Panc1 (cell line): ENCODE results near the gene WDR88. TPM values are rescaled to one million over a fixed set of nuclear protein-coding genes. Genes with fewer than 3 reads are reported as not detected.
"Not testable (repeated sequence)": the region's sequence is repeated elsewhere in the genome, so short reads cannot be mapped to it uniquely, and the experiment has no call there.

Experiments
- ATAC-seq: fragments of 200-7000 bp; cut with Tn5 transposase; 2 replicates; pipeline ENCODE4 v1.9.1; 2020; ENCODE audit warnings: mild to moderate bottlenecking, moderate library complexity
- BruUV-seq: library from RNA; stranded (reverse); fragments of 400-500 nt; replicated peaks from 2 replicates; lab custom pipeline; 2021; lab: Mats Ljungman, UMichigan
- CTCF ChIA-PET: fragments of 300-600 bp; sonication (Branson Sonifier 250); formaldehyde crosslinking; loops from one replicate; lab custom pipeline; 2022; ENCODE audit warnings: antibody characterized with exemption; lab: Charles Lee
- POLR2A ChIA-PET: fragments of 300-600 bp; sonication (Branson Sonifier 250); formaldehyde crosslinking; loops from one replicate; lab custom pipeline; 2022; ENCODE audit warnings: antibody characterized with exemption; lab: Charles Lee
- DNase-seq: peaks from one replicate; pipeline ENCODE4 v3.0.0-alpha.2; 2010; ENCODE audit warnings: low read depth, low spot score
- H3K27ac ChIP-seq: 2 replicates; pipeline ENCODE4 v1.5.1; 2011; ENCODE audit warnings: mild to moderate bottlenecking, low read length, inconsistent platforms
- H3K27me3 ChIP-seq: fragments of 200-500 bp; sonication (Bioruptor generic); 2 replicates; pipeline ENCODE4 v1.6.0; 2014; ENCODE audit warnings: low read length, inconsistent platforms; ENCODE audit not compliant: control insufficient read depth, insufficient read depth
- H3K36me3 ChIP-seq: fragments of 200-500 bp; sonication (Bioruptor generic); 2 replicates; pipeline ENCODE4 v1.5.1; 2014; ENCODE audit warnings: inconsistent platforms, mild to moderate bottlenecking, low read length, moderate library complexity; ENCODE audit not compliant: control insufficient read depth, insufficient read depth
- H3K4me1 ChIP-seq: 2 replicates; pipeline ENCODE4 v1.5.1; 2011; ENCODE audit warnings: inconsistent platforms, mild to moderate bottlenecking, low read length, moderate library complexity; ENCODE audit not compliant: control insufficient read depth, insufficient read depth
- H3K4me3 ChIP-seq, 2 experiments: 2 replicates each; pipeline ENCODE4 v1.5.1; 2011 to 2012; ENCODE audit warnings: low read depth in 2 of 2, low read length in 2 of 2, mild to moderate bottlenecking in 2 of 2, inconsistent platforms in 1 of 2, moderate library complexity in 1 of 2
- H3K9me3 ChIP-seq: fragments of 200-500 bp; sonication (Bioruptor generic); 2 replicates; pipeline ENCODE4 v1.5.1; 2014; ENCODE audit warnings: low read depth, mild to moderate bottlenecking, inconsistent platforms, low read length, moderate library complexity; ENCODE audit not compliant: control insufficient read depth, insufficient read depth
- CTCF ChIP-seq: fragments of 450-650 bp; IDR thresholded peaks from 2 replicates; pipeline ENCODE4 v1.5.1; 2017; ENCODE audit warnings: mild to moderate bottlenecking
- POLR2AphosphoS5 ChIP-seq: IDR thresholded peaks from 2 replicates; pipeline ENCODE4 v1.6.1; 2012; ENCODE audit warnings: mild to moderate bottlenecking, low read depth, low read length, moderate library complexity
- REST ChIP-seq, 2 experiments: IDR thresholded peaks; 2 replicates each; pipeline ENCODE4 v1.6.1; 2011 to 2012; ENCODE audit warnings: low read depth in 2 of 2, control low read depth in 1 of 2, low read length in 1 of 2, mild to moderate bottlenecking in 1 of 2, moderate library complexity in 1 of 2; ENCODE audit not compliant: insufficient read depth in 1 of 2
- SIN3A ChIP-seq: IDR thresholded peaks from 2 replicates; pipeline ENCODE4 v1.6.1; 2012; ENCODE audit warnings: low read depth, mild to moderate bottlenecking, low read length, moderate library complexity, borderline replicate concordance; ENCODE audit not compliant: insufficient read depth
- TCF7L2 ChIP-seq: IDR thresholded peaks from 2 replicates; pipeline ENCODE4 v1.6.1; 2011; ENCODE audit warnings: mild to moderate bottlenecking, low read depth, low read length, inconsistent platforms
- in situ Hi-C: cut with HindIII; loops from 2 replicates; pipeline ENCODE4 v1.10.0; 2016; ENCODE audit warnings: low sequenced_read_pairs, low pct_unique_long_range_greater_than_20kb
- intact Hi-C: fragments of 100-400 bp; cut with micrococcal nuclease; formaldehyde crosslinking; loops from one replicate; pipeline ENCODE4 v1.10.0; 2022; ENCODE audit not compliant: unreplicated experiment
- total RNA-seq: library from RNA; stranded (reverse); gene quantifications from one replicate; pipeline ENCODE4 v1.2.1, GENCODE V29; 2021; ENCODE audit not compliant: unreplicated experiment

WDR88 gene
- total RNA-seq, 1 experiment from 2014 or later, result 0.31 TPM

GRCh38 chr19:33154313-33154712, 22.4 kb downstream of the WDR88 start:
- BruUV-seq, ATAC-seq, intact Hi-C loops: not testable (repeated sequence)

GRCh38 chr19:33156334-33156733, 24.4 kb downstream of the WDR88 start:
- peak; percentile 55 for ATAC-seq
- TF ChIP-seq REST (IDR thresholded peaks at IDR 0.05; ENCODE audit: insufficient read depth in 1 of 2, low read depth in 2 of 2, low read length in 1 of 2) (no peak), TCF7L2 (no peak), POLR2AphosphoS5 (no peak), SIN3A (no peak), CTCF (no peak)

More at GRCh38 chr19:33154313-33154712, 22.4 kb downstream of the WDR88 start:
- POLR2A ChIA-PET, H3K4me3 ChIP-seq, in situ Hi-C loops, DNase-seq, H3K4me1 ChIP-seq, CTCF ChIA-PET, H3K27me3 ChIP-seq, H3K36me3 ChIP-seq, H3K27ac ChIP-seq, H3K9me3 ChIP-seq: not testable (repeated sequence)

GRCh38 chr19:33157906-33158305, 26.0 kb downstream of the WDR88 start:
- intact Hi-C loops (no loop called here), in situ Hi-C loops (no loop called here)
- ATAC-seq (no peak), DNase-seq (no peak)
- H3K27me3 ChIP-seq, result no peaks in the 10 kb centered on the region
- no peak overlapping the region for H3K4me3 ChIP-seq
- ChIA-PET POLR2A (no interaction called here), CTCF (interaction anchor here (0.6 to 1.1 kb wide), 2 partner anchors 26 to 322 kb away, joined by 3 to 4 read pairs; no protein-coding TSS in a partner anchor)
- H3K27ac ChIP-seq, result no peak overlapping the region
- TF ChIP-seq TCF7L2, result no peak
- TF ChIP-seq CTCF, result no peak
- TF ChIP-seq POLR2AphosphoS5, result no peak
- TF ChIP-seq SIN3A, result no peak
- no peak for TF ChIP-seq REST (IDR thresholded peaks at IDR 0.05; ENCODE audit: insufficient read depth in 1 of 2, low read depth in 2 of 2, low read length in 1 of 2)
- no TSS peak for BruUV-seq
- no peaks in the 10 kb centered on the region for H3K36me3 ChIP-seq
- H3K9me3 ChIP-seq, result no peaks in the 10 kb centered on the region
- H3K4me1 ChIP-seq, result no peaks in the 10 kb centered on the region

More at GRCh38 chr19:33156334-33156733, 24.4 kb downstream of the WDR88 start:
- DNase-seq, result no peak
- Histone ChIP-seq H3K4me1 (no peaks in the 10 kb centered on the region), H3K4me3 (no peak overlapping the region), H3K9me3 (no peaks in the 10 kb centered on the region), H3K27me3 (no peaks in the 10 kb centered on the region), H3K27ac (no peak overlapping the region), H3K36me3 (no peaks in the 10 kb centered on the region)
- ChIA-PET CTCF (interaction anchor here (0.6 to 1.2 kb wide), 3 partner anchors 20 to 124 kb away, joined by 3 to 4 read pairs (median 3); no protein-coding TSS in a partner anchor), POLR2A (interaction anchor here (0.6 kb wide), 1 partner anchor 12 kb away, joined by 3 read pairs; no protein-coding TSS in a partner anchor)
- intact Hi-C loops, result no loop called here
- BruUV-seq, result no TSS peak
- in situ Hi-C loops, result no loop called here
